B cell (primary cell): ENCODE results near the gene RPA1. TPM values are rescaled to one million over a fixed set of nuclear protein-coding genes. Genes with fewer than 3 reads are reported as not detected.
"Not testable (repeated sequence)": the region's sequence is repeated elsewhere in the genome, so short reads cannot be mapped to it uniquely, and the experiment has no call there.

Experiments used
- ATAC-seq: fragments of 200-7000 bp; cut with Tn5 transposase; one replicate; pipeline ENCODE4 v1.10.0; 2021; ENCODE audit warnings: low read depth, mild to moderate bottlenecking, moderate number of reproducible peaks, moderate library complexity
- CTCF ChIA-PET: fragments of 350-600 bp; sonication (Branson Sonifier 250); formaldehyde crosslinking; loops from one replicate; lab custom pipeline; 2021; ENCODE audit warnings: antibody characterized with exemption, inconsistent platforms; lab: Charles Lee
- POLR2A ChIA-PET: fragments of 350-600 bp; sonication (Branson Sonifier 250); formaldehyde crosslinking; loops from one replicate; lab custom pipeline; 2021; ENCODE audit warnings: antibody characterized with exemption; lab: Charles Lee
- DNase-seq: peaks from one replicate; pipeline ENCODE4 v3.0.0; 2013
- H2AFZ ChIP-seq: 2 replicates; pipeline ENCODE4 v1.6.1; 2012; ENCODE audit warnings: mild to moderate bottlenecking, low read depth, low read length; ENCODE audit not compliant: insufficient read depth, poor library complexity, severe bottlenecking
- H3K27ac ChIP-seq, 2 donors: 1 replicate in 1 of 2; 2 replicates in 1 of 2; pipeline ENCODE4 v1.5.1; 2012 to 2013; ENCODE audit warnings: low read length in 2 of 2, mild to moderate bottlenecking in 2 of 2, moderate library complexity in 1 of 2
- H3K27me3 ChIP-seq, 4 experiments: fragments of 200-600 bp in 1 of 4; sonication (generic) in 1 of 4; replicated peaks in 1 of 4; 1 replicate in 2 of 4; 2 replicates in 2 of 4; pipeline versions ENCODE4 v1.6.1 to v1.7.0; 2013 to 2016; ENCODE audit warnings: low read length in 3 of 4, mild to moderate bottlenecking in 2 of 4, mixed read lengths in 1 of 4, moderate library complexity in 1 of 4; ENCODE audit not compliant: insufficient read depth in 4 of 4, control insufficient read depth in 3 of 4; ENCODE audit errors: control extremely low read depth in 1 of 4
- H3K36me3 ChIP-seq, 2 experiments: replicated peaks in 1 of 2; 1 replicate in 1 of 2; 2 replicates in 1 of 2; pipeline versions ENCODE4 v1.6.1 to v1.7.1; 2013; ENCODE audit warnings: low read length in 1 of 2; ENCODE audit not compliant: insufficient read depth in 2 of 2, control insufficient read depth in 1 of 2; ENCODE audit errors: control extremely low read depth in 1 of 2, extremely low read depth in 1 of 2
- H3K4me1 ChIP-seq, 2 donors: fragments of 200-600 bp in 1 of 2; sonication (generic) in 1 of 2; 1 replicate in 1 of 2; 2 replicates in 1 of 2; pipeline versions ENCODE4 v1.5.1 to v1.6.1; 2013 to 2017; ENCODE audit warnings: low read length in 2 of 2; ENCODE audit not compliant: control insufficient read depth in 2 of 2, insufficient read depth in 2 of 2
- H3K4me2 ChIP-seq: replicated peaks from 2 replicates; pipeline ENCODE3; 2012; ENCODE audit warnings: mild to moderate bottlenecking, low read depth, low read length; ENCODE audit not compliant: poor library complexity, severe bottlenecking
- H3K4me3 ChIP-seq, 5 experiments: fragments of 200-600 bp in 1 of 5; sonication (generic) in 1 of 5; 1 replicate in 3 of 5; 2 replicates in 2 of 5; pipeline versions ENCODE4 v1.5.1 to v1.7.0; 2011 to 2016; ENCODE audit warnings: low read length in 4 of 5, mild to moderate bottlenecking in 4 of 5, low read depth in 2 of 5, control low read depth in 1 of 5, moderate library complexity in 1 of 5; ENCODE audit not compliant: insufficient read depth in 1 of 5; ENCODE audit errors: control extremely low read depth in 1 of 5, extremely low read depth in 1 of 5
- H3K79me2 ChIP-seq: fragments of 200-600 bp; sonication (generic); one replicate; pipeline ENCODE4 v1.6.0; 2016; ENCODE audit warnings: low read length; ENCODE audit not compliant: control insufficient read depth, insufficient read depth
- H3K9ac ChIP-seq: fragments of 200-600 bp; sonication (generic); 2 replicates; pipeline ENCODE4 v1.6.1; 2017; ENCODE audit warnings: mild to moderate bottlenecking, low read length, moderate library complexity
- H3K9me3 ChIP-seq, 3 donors: one replicate each; pipeline versions ENCODE4 v1.6.1 to v1.7.1; 2013; ENCODE audit warnings: low read length in 2 of 3; ENCODE audit not compliant: control insufficient read depth in 2 of 3, insufficient read depth in 1 of 3; ENCODE audit errors: control extremely low read depth in 1 of 3
- H4K20me1 ChIP-seq: 2 replicates; pipeline ENCODE4 v1.6.0; 2012; ENCODE audit warnings: mild to moderate bottlenecking, low read length; ENCODE audit not compliant: insufficient read depth, control insufficient read depth, poor library complexity, severe bottlenecking
- H3K27ac Mint-ChIP-seq: one replicate; pipeline ENCODE4 v1.8.0; 2021; ENCODE audit warnings: mixed read lengths
- H3K27me3 Mint-ChIP-seq: one replicate; pipeline ENCODE4 v1.8.0; 2021; ENCODE audit warnings: mixed read lengths
- H3K4me1 Mint-ChIP-seq: one replicate; pipeline ENCODE4 v1.8.0; 2021; ENCODE audit warnings: mixed read lengths
- H3K4me3 Mint-ChIP-seq: one replicate; pipeline ENCODE4 v1.8.0; 2021; ENCODE audit warnings: mixed read lengths
- H3K9me3 Mint-ChIP-seq: one replicate; pipeline ENCODE4 v1.8.0; 2022; ENCODE audit warnings: mixed read lengths; ENCODE audit not compliant: insufficient read depth
- EZH2 ChIP-seq: IDR thresholded peaks from 2 replicates; pipeline ENCODE4 v1.6.1; 2012; ENCODE audit warnings: borderline replicate concordance, low read depth, mild to moderate bottlenecking, moderate library complexity, low read length; ENCODE audit not compliant: insufficient read depth, poor library complexity, severe bottlenecking
- WGBS: methylation state at CpG from one replicate; pipeline ENCODE4 v1.1.5; 2013; ENCODE audit warnings: missing lambda C conversion rate; ENCODE audit not compliant: insufficient coverage; 5-methylcytosine and 5-hydroxymethylcytosine counted together
- intact Hi-C: fragments of 100-400 bp; cut with micrococcal nuclease; formaldehyde crosslinking; loops from one replicate; pipeline ENCODE4 v1.10.0; 2022
- polyA plus RNA-seq: library from polyadenylated mRNA; depleted of rRNA; stranded (reverse); fragments of >200 nt; gene quantifications from 2 replicates; pipeline ENCODE4 v1.2.3, GENCODE V29; 2012
- total RNA-seq, 2 donors: library from RNA; stranded (reverse); fragments of 120-200 nt in 1 of 2; gene quantifications; 1 replicate in 1 of 2; 2 replicates in 1 of 2; pipeline versions ENCODE4 v1.2.3 to v1.2.4, GENCODE V29; 2013 to 2022
- TF ChIP-seq, protein P1 (sequence below): fragments of 200-600 bp; IDR thresholded peaks from one replicate; pipeline ENCODE4 v1.8.0; 2022; ENCODE audit warnings: antibody characterized with exemption, mild to moderate bottlenecking

The RPA1 gene
- total and polyA plus RNA-seq, 2 donors (not counting 1 experiment from before 2014, with no cell fraction given), result 27.0 to 94.5 TPM

DNA sequence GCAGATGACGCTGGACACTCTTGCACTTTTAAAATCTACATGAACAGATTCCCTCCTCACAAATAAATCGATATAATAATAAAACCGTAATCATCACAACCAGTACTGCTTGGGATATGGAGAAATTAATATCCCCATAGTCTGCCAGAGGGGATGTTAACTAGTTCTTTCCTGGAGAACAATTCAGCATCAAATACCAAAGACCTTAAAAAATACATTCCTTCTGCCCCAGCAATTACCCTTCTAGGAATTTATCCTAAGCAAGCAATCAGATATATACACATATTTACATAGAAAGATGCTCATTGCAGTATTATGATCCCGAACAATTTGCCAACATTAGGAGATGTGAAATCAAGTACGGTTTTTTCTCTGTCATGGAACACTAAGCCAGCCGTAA lies 21.9 kb upstream of the RPA1 start:
- Mint-ChIP-seq H3K27me3 (no peaks in the 10 kb centered on the region), H3K4me1 (no peaks in the 10 kb centered on the region), H3K9me3 (no peaks in the 10 kb centered on the region), H3K27ac (no peak overlapping the region), H3K4me3 (no peak overlapping the region)
- WGBS, result 100% methylated on average over 3 of the region's 6 CpGs
- Histone ChIP-seq H3K27ac (no peak overlapping the region), H4K20me1 (no peaks in the 10 kb centered on the region), H3K36me3 (peaks cover 3 to 31% of the 10 kb centered on the region in 2 experiments), H3K4me1 (no peaks in the 10 kb centered on the region), H3K4me3 (no peak overlapping the region), H3K27me3 (no peaks in the 10 kb centered on the region), H2AFZ (no peak overlapping the region), H3K4me2 (no peak overlapping the region), H3K9me3 (no peaks in the 10 kb centered on the region), H3K9ac (no peak overlapping the region), H3K79me2 (peaks cover 3% of the 10 kb centered on the region)
- TF ChIP-seq, protein P1, sequence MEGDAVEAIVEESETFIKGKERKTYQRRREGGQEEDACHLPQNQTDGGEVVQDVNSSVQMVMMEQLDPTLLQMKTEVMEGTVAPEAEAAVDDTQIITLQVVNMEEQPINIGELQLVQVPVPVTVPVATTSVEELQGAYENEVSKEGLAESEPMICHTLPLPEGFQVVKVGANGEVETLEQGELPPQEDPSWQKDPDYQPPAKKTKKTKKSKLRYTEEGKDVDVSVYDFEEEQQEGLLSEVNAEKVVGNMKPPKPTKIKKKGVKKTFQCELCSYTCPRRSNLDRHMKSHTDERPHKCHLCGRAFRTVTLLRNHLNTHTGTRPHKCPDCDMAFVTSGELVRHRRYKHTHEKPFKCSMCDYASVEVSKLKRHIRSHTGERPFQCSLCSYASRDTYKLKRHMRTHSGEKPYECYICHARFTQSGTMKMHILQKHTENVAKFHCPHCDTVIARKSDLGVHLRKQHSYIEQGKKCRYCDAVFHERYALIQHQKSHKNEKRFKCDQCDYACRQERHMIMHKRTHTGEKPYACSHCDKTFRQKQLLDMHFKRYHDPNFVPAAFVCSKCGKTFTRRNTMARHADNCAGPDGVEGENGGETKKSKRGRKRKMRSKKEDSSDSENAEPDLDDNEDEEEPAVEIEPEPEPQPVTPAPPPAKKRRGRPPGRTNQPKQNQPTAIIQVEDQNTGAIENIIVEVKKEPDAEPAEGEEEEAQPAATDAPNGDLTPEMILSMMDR, result no peak
- no peak for TF ChIP-seq EZH2
- intact Hi-C loops, result no loop called here
- POLR2A ChIA-PET, result interaction anchor here (0.6 kb wide), 1 partner anchor 116 kb away, joined by 6 read pairs; no protein-coding TSS in a partner anchor
- CTCF ChIA-PET, result no interaction called here
- ATAC-seq, result no peak
- DNase-seq, result no peak

DNA sequence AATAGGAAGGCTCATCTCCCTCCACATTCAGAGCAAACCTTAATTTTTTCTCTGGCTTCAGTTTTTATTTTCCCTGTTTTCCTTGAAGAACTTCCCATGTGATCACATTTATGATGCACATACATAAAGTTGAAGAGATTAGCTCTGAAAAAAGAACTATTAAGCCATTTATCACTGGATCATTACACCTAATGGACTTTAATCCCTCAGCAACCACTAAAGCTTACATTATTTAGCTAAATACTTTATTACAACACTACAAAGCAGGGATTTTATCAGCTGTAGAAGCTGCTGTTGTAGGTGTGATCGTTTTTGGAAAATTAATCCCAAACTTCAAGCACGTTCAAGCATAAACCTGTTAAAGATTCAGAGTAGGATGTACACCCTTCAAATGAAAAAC lies 21.2 kb upstream of the RPA1 start:
- H3K79me2 ChIP-seq, result peaks cover 3% of the 10 kb centered on the region
- ATAC-seq (no peak), DNase-seq (no peak)
- H3K9ac ChIP-seq, result no peak overlapping the region
- ChIA-PET CTCF (no interaction called here), POLR2A (interaction anchor here (0.6 kb wide), 2 partner anchors 31 to 117 kb away, joined by 3 to 6 read pairs; no protein-coding TSS in a partner anchor)
- Mint-ChIP-seq H3K4me1 (no peaks in the 10 kb centered on the region), H3K27ac (no peak overlapping the region), H3K9me3 (no peaks in the 10 kb centered on the region), H3K4me3 (no peak overlapping the region), H3K27me3 (no peaks in the 10 kb centered on the region)
- 80% methylated on average over 1 of the region's 2 CpGs for WGBS
- TF ChIP-seq, protein P1, result no peak
- TF ChIP-seq EZH2, result no peak
- H4K20me1 ChIP-seq, result no peaks in the 10 kb centered on the region
- no peaks in the 10 kb centered on the region for H3K9me3 ChIP-seq
- no peak overlapping the region for H3K4me3 ChIP-seq
- no peak overlapping the region for H3K27ac ChIP-seq
- intact Hi-C loops, result no loop called here
- no peak overlapping the region for H2AFZ ChIP-seq
- no peak overlapping the region for H3K4me2 ChIP-seq
- H3K27me3 ChIP-seq, result no peaks in the 10 kb centered on the region
- no peaks in the 10 kb centered on the region for H3K4me1 ChIP-seq
- peaks cover 2 to 27% of the 10 kb centered on the region in 2 experiments for H3K36me3 ChIP-seq

DNA sequence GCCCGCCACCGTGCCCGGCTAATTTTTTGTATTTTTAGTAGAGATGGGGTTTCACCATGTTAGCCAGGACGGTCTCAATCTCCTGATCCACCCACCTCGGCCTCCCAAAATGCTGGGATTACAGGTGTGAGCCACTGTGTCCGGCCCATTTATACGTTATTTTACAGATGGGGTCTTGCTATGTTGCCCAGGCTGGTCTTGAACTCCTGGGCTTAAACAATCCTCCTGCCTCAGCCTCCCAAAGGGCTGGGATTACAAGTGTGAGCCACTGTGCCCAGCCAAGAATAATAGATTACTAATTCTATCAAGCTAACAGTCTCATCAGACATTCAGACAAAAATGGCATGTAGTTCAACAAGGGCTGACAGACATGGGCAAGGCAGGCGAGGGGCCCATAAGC lies 20.0 kb upstream of the RPA1 start:
- H3K9me3 ChIP-seq, DNase-seq, H3K4me2 ChIP-seq, H3K79me2 ChIP-seq, H4K20me1 ChIP-seq, H2AFZ ChIP-seq, H3K27ac ChIP-seq, H3K27me3 ChIP-seq, H3K27ac Mint-ChIP-seq, ATAC-seq, H3K9me3 Mint-ChIP-seq, H3K4me3 Mint-ChIP-seq, H3K27me3 Mint-ChIP-seq, intact Hi-C loops, H3K4me1 Mint-ChIP-seq, H3K9ac ChIP-seq, H3K4me1 ChIP-seq, H3K4me3 ChIP-seq, CTCF ChIA-PET: not testable (repeated sequence)
- WGBS, result 100% methylated on average over 4 of the region's 8 CpGs
- H3K36me3 ChIP-seq, result peaks cover 2 to 20% of the 10 kb centered on the region in 2 experiments
- POLR2A ChIA-PET, result interaction anchor here (0.6 to 0.7 kb wide), 3 partner anchors 113 to 572 kb away, joined by 3 to 4 read pairs (median 3); no protein-coding TSS in a partner anchor
